Measurements from ENCODE around the gene RDH16.

DNA sequence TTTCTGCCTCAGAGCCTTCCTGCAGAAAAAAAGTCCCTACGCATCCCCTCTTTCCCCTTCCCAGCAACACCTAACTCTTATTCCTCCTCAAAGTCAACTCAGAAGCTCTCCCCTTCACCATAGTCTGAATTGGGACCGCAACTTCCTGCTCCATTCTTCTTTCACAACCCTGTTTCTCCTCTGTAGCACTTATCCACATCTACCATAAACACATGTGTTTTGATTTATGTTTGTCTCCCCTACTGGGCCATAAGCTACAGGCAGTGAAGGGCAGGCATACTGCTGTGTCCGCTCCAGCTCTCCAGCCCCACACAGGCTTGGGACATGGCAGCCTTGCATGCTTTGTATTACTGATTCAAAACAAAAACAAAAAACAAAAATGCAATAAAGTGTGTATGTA, 29.1 kb downstream of the RDH16 start:
- TF ChIP-seq CTCF (IDR thresholded peaks at IDR 0.05; ENCODE audit: low read depth, low read length, poor library complexity, severe bottlenecking) = no peak
- no peak for TF ChIP-seq EZH2phosphoT487 (IDR thresholded peaks at IDR 0.05; ENCODE audit: borderline replicate concordance, low read length)
